ENCODE results near the gene TOX4.
A peak's percentile ranks its signal among the peaks of the same experiment; 100 is the strongest.

Gene TOX4

GRCh38 chr14:21524575-21525490 is 47.8 kb downstream of the TOX4 start:
- Histone ChIP-seq H3K36me3 (ENCODE audit: insufficient read depth, low read length) (no peaks in the 10 kb centered on the region), H3K4me1 (ENCODE audit: control insufficient read depth, insufficient read depth, low read length, unreplicated experiment) (peaks cover 19% of the 10 kb centered on the region), H3K79me2 (ENCODE audit: control insufficient read depth, insufficient read depth, low read length, unreplicated experiment) (peaks cover 2% of the 10 kb centered on the region), H2AFZ (ENCODE audit: low read length, unreplicated experiment) (no peak overlapping the region), H3K27me3 (ENCODE audit: insufficient read depth, low read length) (no peaks in the 10 kb centered on the region), H3K4me3 (ENCODE audit: low read depth, low read length) (peak overlapping the region; percentile 95), H3K27ac (ENCODE audit: low read depth, low read length) (no peak overlapping the region)

GRCh38 chr14:21525571-21525961 is 48.6 kb downstream of the TOX4 start:
- Histone ChIP-seq H2AFZ (ENCODE audit: low read length, unreplicated experiment) (peak overlapping the region; percentile 93), H3K79me2 (ENCODE audit: control insufficient read depth, insufficient read depth, low read length, unreplicated experiment) (peaks cover 2% of the 10 kb centered on the region), H3K4me1 (ENCODE audit: control insufficient read depth, insufficient read depth, low read length, unreplicated experiment) (peaks cover 19% of the 10 kb centered on the region), H3K27ac (ENCODE audit: low read depth, low read length) (no peak overlapping the region), H3K27me3 (ENCODE audit: insufficient read depth, low read length) (no peaks in the 10 kb centered on the region), H3K4me3 (ENCODE audit: low read depth, low read length) (peak overlapping the region; percentile 95), H3K36me3 (ENCODE audit: insufficient read depth, low read length) (no peaks in the 10 kb centered on the region)

GRCh38 chr14:21525962-21526671 is 49.1 kb downstream of the TOX4 start, which contains the start of gene SALL2:
SALL2 (minus strand) TSS chr14:21526346; CDS start chr14:21526127, 219 bp downstream.
- H3K79me2 ChIP-seq (ENCODE audit: control insufficient read depth, insufficient read depth, low read length, unreplicated experiment), result no peaks in the 10 kb centered on the region
- H3K4me3 ChIP-seq (ENCODE audit: low read depth, low read length), result peak within 1 kb of the TSS; percentile 95
- H2AFZ ChIP-seq (ENCODE audit: low read length, unreplicated experiment), result peak within 1 kb of the TSS; percentile 93
- H3K27me3 ChIP-seq (ENCODE audit: insufficient read depth, low read length), result no peaks in the 10 kb centered on the region
- peaks cover 14% of the 10 kb centered on the region for H3K4me1 ChIP-seq (ENCODE audit: control insufficient read depth, insufficient read depth, low read length, unreplicated experiment)
- H3K36me3 ChIP-seq (ENCODE audit: insufficient read depth, low read length), result no peaks in the 10 kb centered on the region
- no peak within 1 kb of the TSS for H3K27ac ChIP-seq (ENCODE audit: low read depth, low read length)

- Histone ChIP-seq H3K4me3 (ENCODE audit: low read depth, low read length) (peak overlapping the region; percentile 95), H3K36me3 (ENCODE audit: insufficient read depth, low read length) (no peaks in the 10 kb centered on the region), H3K4me1 (ENCODE audit: control insufficient read depth, insufficient read depth, low read length, unreplicated experiment) (peaks cover 9% of the 10 kb centered on the region), H3K27me3 (ENCODE audit: insufficient read depth, low read length) (no peaks in the 10 kb centered on the region), H3K27ac (ENCODE audit: low read depth, low read length) (no peak overlapping the region), H3K79me2 (ENCODE audit: control insufficient read depth, insufficient read depth, low read length, unreplicated experiment) (no peaks in the 10 kb centered on the region), H2AFZ (ENCODE audit: low read length, unreplicated experiment) (peak overlapping the region; percentile 93)
Observed at GRCh38 chr14:21526672-21527317, 49.8 kb downstream of the TOX4 start.

GRCh38 chr14:21527318-21527679 is 50.3 kb downstream of the TOX4 start:
- Histone ChIP-seq H3K4me3 (ENCODE audit: low read depth, low read length) (no peak overlapping the region), H2AFZ (ENCODE audit: low read length, unreplicated experiment) (no peak overlapping the region), H3K27me3 (ENCODE audit: insufficient read depth, low read length) (no peaks in the 10 kb centered on the region), H3K36me3 (ENCODE audit: insufficient read depth, low read length) (no peaks in the 10 kb centered on the region), H3K27ac (ENCODE audit: low read depth, low read length) (no peak overlapping the region), H3K79me2 (ENCODE audit: control insufficient read depth, insufficient read depth, low read length, unreplicated experiment) (no peaks in the 10 kb centered on the region), H3K4me1 (ENCODE audit: control insufficient read depth, insufficient read depth, low read length, unreplicated experiment) (peaks cover 7% of the 10 kb centered on the region)

GRCh38 chr14:21528381-21529348 is 51.7 kb downstream of the TOX4 start:
- Histone ChIP-seq H3K27ac (ENCODE audit: low read depth, low read length) (no peak overlapping the region), H3K36me3 (ENCODE audit: insufficient read depth, low read length) (no peaks in the 10 kb centered on the region), H3K4me1 (ENCODE audit: control insufficient read depth, insufficient read depth, low read length, unreplicated experiment) (peaks cover 7% of the 10 kb centered on the region), H2AFZ (ENCODE audit: low read length, unreplicated experiment) (no peak overlapping the region), H3K4me3 (ENCODE audit: low read depth, low read length) (no peak overlapping the region), H3K27me3 (ENCODE audit: insufficient read depth, low read length) (peaks cover 7% of the 10 kb centered on the region), H3K79me2 (ENCODE audit: control insufficient read depth, insufficient read depth, low read length, unreplicated experiment) (no peaks in the 10 kb centered on the region)

GRCh38 chr14:21529515-21529914 is 52.5 kb downstream of the TOX4 start:
- H3K36me3 ChIP-seq (ENCODE audit: insufficient read depth, low read length), result no peaks in the 10 kb centered on the region
- no peak overlapping the region for H3K27ac ChIP-seq (ENCODE audit: low read depth, low read length)
- peaks cover 7% of the 10 kb centered on the region for H3K4me1 ChIP-seq (ENCODE audit: control insufficient read depth, insufficient read depth, low read length, unreplicated experiment)
- H3K79me2 ChIP-seq (ENCODE audit: control insufficient read depth, insufficient read depth, low read length, unreplicated experiment), result no peaks in the 10 kb centered on the region
- no peak overlapping the region for H3K4me3 ChIP-seq (ENCODE audit: low read depth, low read length)
- H2AFZ ChIP-seq (ENCODE audit: low read length, unreplicated experiment), result no peak overlapping the region
- H3K27me3 ChIP-seq (ENCODE audit: insufficient read depth, low read length), result peaks cover 15% of the 10 kb centered on the region

GRCh38 chr14:21533294-21533693 is 56.3 kb downstream of the TOX4 start:
- H3K4me3 ChIP-seq (ENCODE audit: low read depth, low read length), result no peak overlapping the region
- H2AFZ ChIP-seq (ENCODE audit: low read length, unreplicated experiment), result no peak overlapping the region
- H3K36me3 ChIP-seq (ENCODE audit: insufficient read depth, low read length), result no peaks in the 10 kb centered on the region
- H3K27ac ChIP-seq (ENCODE audit: low read depth, low read length), result no peak overlapping the region
- H3K27me3 ChIP-seq (ENCODE audit: insufficient read depth, low read length), result peaks cover 48% of the 10 kb centered on the region
- H3K4me1 ChIP-seq (ENCODE audit: control insufficient read depth, insufficient read depth, low read length, unreplicated experiment), result no peaks in the 10 kb centered on the region
- H3K79me2 ChIP-seq (ENCODE audit: control insufficient read depth, insufficient read depth, low read length, unreplicated experiment), result no peaks in the 10 kb centered on the region

- Histone ChIP-seq H3K27ac (ENCODE audit: low read depth, low read length) (no peak overlapping the region), H3K36me3 (ENCODE audit: insufficient read depth, low read length) (no peaks in the 10 kb centered on the region), H3K4me1 (ENCODE audit: control insufficient read depth, insufficient read depth, low read length, unreplicated experiment) (no peaks in the 10 kb centered on the region), H3K27me3 (ENCODE audit: insufficient read depth, low read length) (peaks cover 60% of the 10 kb centered on the region), H3K79me2 (ENCODE audit: control insufficient read depth, insufficient read depth, low read length, unreplicated experiment) (no peaks in the 10 kb centered on the region), H2AFZ (ENCODE audit: low read length, unreplicated experiment) (no peak overlapping the region), H3K4me3 (ENCODE audit: low read depth, low read length) (no peak overlapping the region)
Observed at GRCh38 chr14:21534576-21534975, 57.6 kb downstream of the TOX4 start.
